Measurements from ENCODE around the gene RIPPLY2. TPM values are rescaled to one million over a fixed set of nuclear protein-coding genes. Genes with fewer than 3 reads are reported as not detected.

RIPPLY2 gene
- total RNA-seq, 1 experiment from 2014 or later = 3.0 TPM

- Histone ChIP-seq H3K9me3 (ENCODE audit: low read depth, low read length, poor library complexity, severe bottlenecking) (no peaks in the 10 kb centered on the region), H3K27me3 (replicated peaks; ENCODE audit: insufficient read depth, low read depth, low read length, poor library complexity) (no peaks in the 10 kb centered on the region), H3K4me3 (ENCODE audit: low read depth, low read length, poor library complexity, severe bottlenecking) (no peak overlapping the region), H3K36me3 (ENCODE audit: insufficient read depth, low read length, poor library complexity, severe bottlenecking) (no peaks in the 10 kb centered on the region), H3K4me1 (ENCODE audit: insufficient read depth, low read length, poor library complexity, severe bottlenecking) (peaks cover 18% of the 10 kb centered on the region), H3K27ac (ENCODE audit: low read depth, low read length, poor library complexity, severe bottlenecking) (no peak overlapping the region)
- intact Hi-C loops (cut with micrococcal nuclease; ENCODE audit: unreplicated experiment) = loop anchor here (10.0 kb wide), 3 partner anchors 692 to 1442 kb away; no protein-coding TSS in a partner anchor
- peak; percentile 23 for DNase-seq (ENCODE audit: low spot score)
- CTCF ChIA-PET = interaction anchor here (0.6 kb wide), 2 partner anchors 338 to 648 kb away, joined by 3 to 9 read pairs; no protein-coding TSS in a partner anchor
- POLR2A ChIA-PET (ENCODE audit: low non-redundant PET) = no interaction called here
- BruUV-seq (replicated peaks) = no TSS peak
- no peak for TF ChIP-seq CTCF (conservative IDR thresholded peaks at IDR 0.05; ENCODE audit: low read depth, low read length)
- TF ChIP-seq EZH2 (IDR thresholded peaks at IDR 0.05; ENCODE audit: borderline replicate concordance, low read depth, low read length, poor library complexity, severe bottlenecking) = no peak
Observed at GRCh38 chr6:83883240-83883639, 30.1 kb downstream of the RIPPLY2 start.

- ChIA-PET POLR2A (ENCODE audit: low non-redundant PET) (no interaction called here), CTCF (no interaction called here)
- BruUV-seq (replicated peaks) = no TSS peak
- Histone ChIP-seq H3K36me3 (ENCODE audit: insufficient read depth, low read length, poor library complexity, severe bottlenecking) (no peaks in the 10 kb centered on the region), H3K4me1 (ENCODE audit: insufficient read depth, low read length, poor library complexity, severe bottlenecking) (peaks cover 18% of the 10 kb centered on the region), H3K27ac (ENCODE audit: low read depth, low read length, poor library complexity, severe bottlenecking) (no peak overlapping the region), H3K9me3 (ENCODE audit: low read depth, low read length, poor library complexity, severe bottlenecking) (no peaks in the 10 kb centered on the region), H3K27me3 (replicated peaks; ENCODE audit: insufficient read depth, low read depth, low read length, poor library complexity) (no peaks in the 10 kb centered on the region), H3K4me3 (ENCODE audit: low read depth, low read length, poor library complexity, severe bottlenecking) (no peak overlapping the region)
- TF ChIP-seq EZH2 (IDR thresholded peaks at IDR 0.05; ENCODE audit: borderline replicate concordance, low read depth, low read length, poor library complexity, severe bottlenecking) = no peak
- TF ChIP-seq CTCF (conservative IDR thresholded peaks at IDR 0.05; ENCODE audit: low read depth, low read length) = peak; percentile 79
- DNase-seq (ENCODE audit: low spot score) = peak; percentile 80
- intact Hi-C loops (cut with micrococcal nuclease; ENCODE audit: unreplicated experiment) = loop anchor here (2.0 to 10.0 kb wide), 4 partner anchors 342 to 1440 kb away; partner anchors contain the start of gene CEP162
Observed at GRCh38 chr6:83884523-83884922, 31.4 kb downstream of the RIPPLY2 start.

GRCh38 chr6:83885984-83886383, 32.8 kb downstream of the RIPPLY2 start:
- H3K27ac ChIP-seq (ENCODE audit: low read depth, low read length, poor library complexity, severe bottlenecking) = no peak overlapping the region

More at GRCh38 chr6:83885984-83886383, 32.8 kb downstream of the RIPPLY2 start:
- ChIA-PET CTCF (no interaction called here), POLR2A (ENCODE audit: low non-redundant PET) (no interaction called here)
- no peaks in the 10 kb centered on the region for H3K9me3 ChIP-seq (ENCODE audit: low read depth, low read length, poor library complexity, severe bottlenecking)
- intact Hi-C loops (cut with micrococcal nuclease; ENCODE audit: unreplicated experiment) = loop anchor here (2.0 to 10.0 kb wide), 4 partner anchors 341 to 1439 kb away; partner anchors contain the start of gene CEP162
- TF ChIP-seq CTCF (conservative IDR thresholded peaks at IDR 0.05; ENCODE audit: low read depth, low read length) (no peak), EZH2 (IDR thresholded peaks at IDR 0.05; ENCODE audit: borderline replicate concordance, low read depth, low read length, poor library complexity, severe bottlenecking) (no peak)
- no peak for DNase-seq (ENCODE audit: low spot score)
- no peaks in the 10 kb centered on the region for H3K27me3 ChIP-seq (replicated peaks; ENCODE audit: insufficient read depth, low read depth, low read length, poor library complexity)
- no peak overlapping the region for H3K4me3 ChIP-seq (ENCODE audit: low read depth, low read length, poor library complexity, severe bottlenecking)
- no TSS peak for BruUV-seq (replicated peaks)
- no peaks in the 10 kb centered on the region for H3K36me3 ChIP-seq (ENCODE audit: insufficient read depth, low read length, poor library complexity, severe bottlenecking)
- peaks cover 18% of the 10 kb centered on the region for H3K4me1 ChIP-seq (ENCODE audit: insufficient read depth, low read length, poor library complexity, severe bottlenecking)
